Thyroid gland (tissue), 4 donors: ENCODE measurements around the gene FNBP1. TPM values are rescaled to one million over a fixed set of nuclear protein-coding genes. Genes with fewer than 3 reads are reported as not detected.

Source experiments
- DNase-seq, 2 donors: peaks; one replicate each; pipeline ENCODE4 v3.0.0-alpha.2; 2019
- H3K27ac ChIP-seq, 3 donors: fragments of 200-600 bp; sonication (generic); 1 replicate in 2 of 3; 2 replicates in 1 of 3; pipeline ENCODE4 v1.5.1; 2016 to 2019; ENCODE audit warnings: mild to moderate bottlenecking in 1 of 3, moderate library complexity in 1 of 3
- H3K27me3 ChIP-seq: fragments of 200-600 bp; sonication (generic); one replicate; pipeline ENCODE4 v1.5.1; 2019
- H3K36me3 ChIP-seq, 2 donors: fragments of 200-600 bp; sonication (generic); one replicate each; pipeline ENCODE4 v1.5.1; 2016 to 2019
- H3K4me1 ChIP-seq, 2 donors: fragments of 200-600 bp; sonication (generic); one replicate each; pipeline ENCODE4 v1.5.1; 2017 to 2019
- H3K4me3 ChIP-seq, 3 donors: fragments of 200-600 bp; sonication (generic); replicated peaks in 1 of 3; 1 replicate in 2 of 3; 2 replicates in 1 of 3; pipeline ENCODE4 v1.5.1; 2016; ENCODE audit warnings: mild to moderate bottlenecking in 1 of 3
- H3K9me3 ChIP-seq: fragments of 200-600 bp; sonication (generic); one replicate; pipeline ENCODE4 v1.5.1; 2017
- POLR2A ChIP-seq, 2 donors: fragments of 450-650 bp; IDR thresholded peaks; one replicate each; pipeline ENCODE4 v1.6.1; 2017; ENCODE audit warnings: antibody characterized with exemption in 2 of 2, mild to moderate bottlenecking in 2 of 2, moderate library complexity in 1 of 2
- WGBS, 2 donors: methylation state at CpG; one replicate each; pipeline ENCODE4 v1.1.5; 2017; 5-methylcytosine and 5-hydroxymethylcytosine counted together
- intact Hi-C: fragments of 100-400 bp; cut with DNase I; formaldehyde crosslinking; loops from one replicate; pipeline ENCODE4 v1.15.1; 2023
- total RNA-seq, 4 donors: library from RNA; depleted of rRNA; stranded (reverse); fragments of >200 nt; gene quantifications; one replicate each; pipeline ENCODE4 v1.2.3, GENCODE V29; 2016
- TF ChIP-seq, protein P1 (sequence below), 6 experiments: fragments of 200-600 bp in 3 of 6; fragments of 450-650 bp in 3 of 6; sonication (generic) in 3 of 6; IDR thresholded peaks; one replicate each; pipeline ENCODE4 v1.5.1; 2016 to 2019; ENCODE audit warnings: antibody characterized with exemption in 6 of 6, mild to moderate bottlenecking in 2 of 6, inconsistent platforms in 1 of 6, moderate library complexity in 1 of 6

FNBP1 gene
- total RNA-seq, 4 donors from 2014 or later: 55.8 to 78.5 (median 76.0) TPM

- H3K27ac ChIP-seq: peak overlapping the region in 1 of 3 donors; percentile 3
- 93 to 94% methylated on average over 4 of the region's 4 CpGs for WGBS, 2 donors
- H3K4me1 ChIP-seq: peaks cover 19 to 32% of the 10 kb centered on the region in 2 donors
Measured at GRCh38 chr9:129854588-129855110, 188.3 kb downstream of the FNBP1 start.

DNA sequence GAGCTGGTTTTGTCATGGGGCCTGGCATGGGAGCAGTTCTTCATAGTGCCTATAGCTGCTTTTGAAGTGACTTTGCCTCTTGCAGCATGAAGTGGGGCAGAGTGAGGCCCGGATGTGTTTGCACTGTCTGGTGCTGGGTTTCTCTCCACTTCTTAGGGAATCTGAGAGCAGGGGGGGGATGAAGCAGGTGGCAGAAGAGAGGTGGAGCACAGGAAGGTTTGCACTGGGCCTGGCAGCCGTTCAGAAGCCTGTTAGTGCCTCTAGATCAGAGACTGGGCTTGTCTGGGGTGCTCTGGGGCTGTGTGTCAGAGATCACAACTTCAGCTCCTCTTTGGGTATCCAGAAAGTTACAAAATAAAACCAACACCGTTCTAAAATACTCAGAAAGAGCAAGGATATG, 189.4 kb downstream of the FNBP1 start:
- Histone ChIP-seq H3K4me1 (peaks cover 22 to 38% of the 10 kb centered on the region in 2 donors), H3K27ac (peak overlapping the region; percentile 26 to 94 (median 88)), H3K9me3 (no peaks in the 10 kb centered on the region), H3K36me3 (peaks cover 30 to 34% of the 10 kb centered on the region in 2 donors), H3K4me3 (no peak overlapping the region), H3K27me3 (no peaks in the 10 kb centered on the region)
- DNase-seq: peak in 1 of 2 donors; percentile 42
- TF ChIP-seq, protein P1, sequence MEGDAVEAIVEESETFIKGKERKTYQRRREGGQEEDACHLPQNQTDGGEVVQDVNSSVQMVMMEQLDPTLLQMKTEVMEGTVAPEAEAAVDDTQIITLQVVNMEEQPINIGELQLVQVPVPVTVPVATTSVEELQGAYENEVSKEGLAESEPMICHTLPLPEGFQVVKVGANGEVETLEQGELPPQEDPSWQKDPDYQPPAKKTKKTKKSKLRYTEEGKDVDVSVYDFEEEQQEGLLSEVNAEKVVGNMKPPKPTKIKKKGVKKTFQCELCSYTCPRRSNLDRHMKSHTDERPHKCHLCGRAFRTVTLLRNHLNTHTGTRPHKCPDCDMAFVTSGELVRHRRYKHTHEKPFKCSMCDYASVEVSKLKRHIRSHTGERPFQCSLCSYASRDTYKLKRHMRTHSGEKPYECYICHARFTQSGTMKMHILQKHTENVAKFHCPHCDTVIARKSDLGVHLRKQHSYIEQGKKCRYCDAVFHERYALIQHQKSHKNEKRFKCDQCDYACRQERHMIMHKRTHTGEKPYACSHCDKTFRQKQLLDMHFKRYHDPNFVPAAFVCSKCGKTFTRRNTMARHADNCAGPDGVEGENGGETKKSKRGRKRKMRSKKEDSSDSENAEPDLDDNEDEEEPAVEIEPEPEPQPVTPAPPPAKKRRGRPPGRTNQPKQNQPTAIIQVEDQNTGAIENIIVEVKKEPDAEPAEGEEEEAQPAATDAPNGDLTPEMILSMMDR (IDR thresholded peaks at IDR 0.05): no peak
- TF ChIP-seq POLR2A (IDR thresholded peaks at IDR 0.05): no peak
- intact Hi-C loops: no loop called here
- 25 to 32% methylated on average over 3 of the region's 3 CpGs for WGBS, 2 donors

More at GRCh38 chr9:129854588-129855110, 188.3 kb downstream of the FNBP1 start:
- intact Hi-C loops: no loop called here
- no peak for DNase-seq
- no peaks in the 10 kb centered on the region for H3K27me3 ChIP-seq
- no peak for TF ChIP-seq POLR2A (IDR thresholded peaks at IDR 0.05)
- TF ChIP-seq, protein P1 (IDR thresholded peaks at IDR 0.05): no peak
- no peaks in the 10 kb centered on the region for H3K9me3 ChIP-seq
- H3K4me3 ChIP-seq: no peak overlapping the region
- H3K36me3 ChIP-seq: peaks cover 33 to 38% of the 10 kb centered on the region in 2 donors

- DNase-seq: no peak
- peak overlapping the region; percentile 88 to 94 (median 88) for H3K27ac ChIP-seq
- WGBS, 2 donors: 64 to 80% methylated on average over 4 to 5 of the region's 5 CpGs
- intact Hi-C loops: no loop called here
- H3K4me1 ChIP-seq: peaks cover 22 to 41% of the 10 kb centered on the region in 2 donors
- TF ChIP-seq POLR2A (IDR thresholded peaks at IDR 0.05): no peak
- TF ChIP-seq, protein P1 (IDR thresholded peaks at IDR 0.05): no peak
- H3K4me3 ChIP-seq: no peak overlapping the region
- peaks cover 23 to 25% of the 10 kb centered on the region in 2 donors for H3K36me3 ChIP-seq
- H3K27me3 ChIP-seq: no peaks in the 10 kb centered on the region
- no peaks in the 10 kb centered on the region for H3K9me3 ChIP-seq
Measured at GRCh38 chr9:129852579-129852978, 190.4 kb downstream of the FNBP1 start.

DNA sequence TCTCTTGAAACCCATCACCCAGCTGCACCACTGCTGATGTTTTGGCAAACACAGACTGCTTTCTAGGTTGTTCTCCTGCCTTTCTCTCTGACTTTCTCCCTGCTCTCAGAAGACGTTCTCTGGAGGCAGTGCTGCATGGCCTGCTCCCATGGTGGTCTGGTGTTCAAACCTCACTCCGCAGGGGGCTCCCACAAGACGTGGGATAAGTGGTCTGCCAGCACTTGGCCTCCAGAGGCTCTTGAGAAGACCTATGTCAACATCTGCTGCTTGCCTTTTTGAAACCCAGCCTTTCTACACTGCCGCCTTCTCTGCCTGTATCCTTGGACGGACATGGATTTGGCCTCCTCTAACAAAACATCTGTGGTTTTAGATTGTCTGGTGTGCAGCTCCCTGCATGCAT, 191.2 kb downstream of the FNBP1 start:
- H3K27ac ChIP-seq: peak overlapping the region; percentile 88 to 94 (median 88)
- H3K9me3 ChIP-seq: no peaks in the 10 kb centered on the region
- no peak for TF ChIP-seq POLR2A (IDR thresholded peaks at IDR 0.05)
- TF ChIP-seq, protein P1 (IDR thresholded peaks at IDR 0.05): no peak
- H3K4me1 ChIP-seq: peaks cover 22 to 41% of the 10 kb centered on the region in 2 donors
- intact Hi-C loops: no loop called here
- 31 to 49% methylated on average over 5 of the region's 5 CpGs for WGBS, 2 donors
- no peak overlapping the region for H3K4me3 ChIP-seq
- peak; percentile 64 to 74 for DNase-seq
- H3K27me3 ChIP-seq: no peaks in the 10 kb centered on the region
- peaks cover 17 to 25% of the 10 kb centered on the region in 2 donors for H3K36me3 ChIP-seq

DNA sequence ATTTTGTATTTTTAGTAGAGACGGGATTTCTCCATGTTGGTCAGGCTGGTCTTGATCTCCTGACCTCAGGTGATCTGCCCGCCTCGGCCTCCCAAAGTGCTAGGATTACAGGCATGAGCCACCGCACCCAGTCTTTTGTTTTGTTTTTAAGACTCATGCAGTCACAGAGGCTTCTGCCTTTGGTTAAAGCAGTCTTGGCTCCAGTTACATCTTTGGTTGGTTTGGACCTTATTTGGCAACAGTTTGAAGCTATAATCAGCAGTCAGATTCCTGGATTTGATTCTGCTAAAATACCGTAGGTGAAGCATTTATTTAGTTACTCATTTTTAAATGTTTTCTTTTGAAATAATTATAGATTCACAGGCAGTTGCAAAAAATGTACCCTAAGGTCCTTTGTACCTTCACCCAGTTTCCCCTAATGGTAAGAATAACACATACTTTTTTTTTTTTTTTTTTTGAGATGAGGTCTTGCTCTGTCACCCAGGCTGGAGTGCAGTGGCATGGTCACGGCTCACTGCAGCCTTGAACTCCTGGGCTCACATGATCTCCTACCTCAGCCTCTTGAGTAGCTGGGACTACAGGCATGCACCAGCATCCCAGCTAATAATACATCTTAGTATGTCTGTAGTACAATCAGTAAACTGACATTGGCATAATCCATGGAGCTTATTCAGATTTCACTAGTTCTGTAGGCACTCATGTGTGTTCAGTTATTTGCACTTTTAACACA, 192.0 kb downstream of the FNBP1 start:
- H3K27ac ChIP-seq: peak overlapping the region; percentile 88 to 95 (median 94)
- H3K9me3 ChIP-seq: no peaks in the 10 kb centered on the region
- no peak overlapping the region for H3K4me3 ChIP-seq
- TF ChIP-seq, protein P1 (IDR thresholded peaks at IDR 0.05): no peak
- no peak for TF ChIP-seq POLR2A (IDR thresholded peaks at IDR 0.05)
- intact Hi-C loops: no loop called here
- H3K27me3 ChIP-seq: no peaks in the 10 kb centered on the region
- DNase-seq: peak; percentile 89
- H3K36me3 ChIP-seq: peaks cover 17 to 19% of the 10 kb centered on the region in 2 donors
- H3K4me1 ChIP-seq: peaks cover 22 to 41% of the 10 kb centered on the region in 2 donors
- WGBS, 2 donors: 35 to 42% methylated on average over 6 of the region's 6 CpGs
